Measurements from ENCODE around the gene OR6C70.
"Not testable (repeated sequence)": the region's sequence is repeated elsewhere in the genome, so short reads cannot be mapped to it uniquely, and the experiment has no call there.

The OR6C70 gene

GRCh38 chr12:55470088-55470829 lies at the start of gene OR6C70:
Gene OR6C70 (minus strand): TSS chr12:55470138. CDS start chr12:55470138, 0 bp downstream.
- peak; percentile 80 for DNase-seq

DNA sequence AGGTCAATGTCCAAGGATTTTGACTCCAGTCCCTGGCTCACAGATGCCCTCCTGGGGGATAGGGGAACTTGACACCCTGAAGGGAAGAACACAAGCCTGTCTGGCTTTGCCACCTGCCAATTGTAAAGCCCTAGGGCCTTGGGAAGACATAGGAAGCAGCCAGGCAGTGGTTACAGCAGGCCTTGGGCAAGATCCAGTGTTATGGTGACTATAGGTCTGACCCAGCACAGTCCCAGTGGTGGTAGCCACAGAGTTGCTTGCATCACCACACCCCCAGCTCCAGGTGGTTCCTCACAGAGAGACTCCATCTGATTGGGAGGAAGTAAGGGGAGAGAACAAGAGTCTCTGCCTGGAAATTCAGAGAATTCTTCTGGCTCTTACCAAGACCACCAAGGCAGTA lies 46.5 kb upstream of the OR6C70 start:
- no peak for DNase-seq

- no peak for DNase-seq
These were observed 45.8 kb upstream of the OR6C70 start for GRCh38 chr12:55515696-55516095.

GRCh38 chr12:55501601-55502000 lies 31.7 kb upstream of the OR6C70 start:
- no peak for DNase-seq

DNA sequence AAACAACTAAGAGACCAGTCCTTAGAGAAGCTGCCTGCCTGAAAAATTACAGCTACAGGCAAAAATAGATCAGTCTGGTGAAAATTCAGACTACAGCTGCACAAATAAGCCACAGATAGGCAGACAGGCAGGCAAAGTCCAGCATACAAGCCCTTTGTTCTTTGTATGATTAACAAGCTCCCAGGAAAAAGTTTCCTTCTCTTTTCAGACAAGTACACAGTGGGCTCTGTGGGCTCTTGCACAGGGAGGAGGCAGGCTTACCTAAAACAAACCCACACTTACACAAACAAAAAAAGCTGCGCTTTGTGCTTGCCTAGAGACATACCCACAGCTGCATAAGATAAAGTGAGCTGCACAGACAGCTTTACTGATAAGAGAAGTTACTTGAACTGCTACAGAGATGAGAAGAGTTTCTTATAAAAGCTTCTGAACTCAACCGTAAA lies 29.9 kb upstream of the OR6C70 start:
- no peak for DNase-seq

DNA sequence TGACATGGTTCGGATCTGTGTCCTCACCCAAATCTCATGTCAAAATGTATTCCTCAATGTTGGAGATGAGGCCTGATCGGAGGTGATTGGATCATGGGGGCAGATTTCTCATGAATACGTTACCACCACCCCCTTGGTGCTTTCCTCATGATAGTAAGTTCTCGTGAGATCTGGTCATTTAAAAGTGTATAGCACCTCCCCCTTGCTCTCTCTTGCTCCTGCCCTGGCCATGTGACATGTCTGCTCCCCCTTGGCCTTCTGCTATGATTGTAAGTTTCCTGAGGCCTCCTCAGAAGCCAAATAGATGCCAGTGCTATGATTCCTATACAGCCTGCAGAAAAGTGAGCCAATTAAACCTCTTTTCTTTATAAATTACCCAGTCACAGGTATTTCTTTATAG lies 29.3 kb upstream of the OR6C70 start:
- DNase-seq, result no peak

DNA sequence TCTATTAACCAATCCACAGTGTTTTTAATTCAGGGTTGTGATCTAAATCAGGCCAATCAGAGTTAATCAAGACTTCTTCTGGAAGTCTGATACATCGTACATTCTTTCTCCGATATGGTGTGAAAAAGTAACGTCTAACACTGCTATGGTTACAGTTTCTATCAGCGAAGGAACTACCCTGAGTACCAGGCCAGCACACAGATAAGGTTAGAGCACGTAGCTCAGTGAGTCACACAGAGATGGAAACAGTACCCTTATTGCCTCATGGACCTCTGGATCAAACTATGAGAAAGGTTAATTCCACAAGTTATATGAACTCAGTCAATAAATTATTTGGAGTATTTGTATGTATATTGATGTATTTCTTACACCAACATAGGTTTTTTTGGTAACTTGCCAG lies 25.6 kb upstream of the OR6C70 start:
- no peak for DNase-seq

DNA sequence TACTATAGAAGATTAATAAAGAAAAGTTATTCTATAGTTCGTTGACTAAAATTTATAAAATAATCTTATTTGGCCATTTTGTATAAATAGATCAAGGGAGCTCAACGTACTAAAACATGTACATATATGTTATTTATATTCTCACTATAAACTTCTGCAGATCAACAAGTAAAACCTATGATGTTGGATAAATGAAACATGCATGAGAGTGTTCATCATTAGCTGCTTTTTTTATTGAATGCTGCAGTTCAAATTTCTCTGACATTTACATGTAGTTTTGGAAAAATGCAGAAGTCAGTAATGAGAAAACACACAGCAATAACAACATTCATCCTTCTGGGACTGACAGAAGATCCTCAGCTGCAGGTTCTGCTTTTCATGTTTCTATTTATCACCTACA lies 22.1 kb upstream of the OR6C70 start, which contains the start of gene OR6C68:
OR6C68 (plus strand) TSS at position 301 of the 400 bp plus-strand sequence; CDS start at position 301, 0 bp downstream.
- no peak for DNase-seq

GRCh38 chr12:55484284-55484683 lies 14.3 kb upstream of the OR6C70 start:
- not testable (repeated sequence) for DNase-seq

DNA sequence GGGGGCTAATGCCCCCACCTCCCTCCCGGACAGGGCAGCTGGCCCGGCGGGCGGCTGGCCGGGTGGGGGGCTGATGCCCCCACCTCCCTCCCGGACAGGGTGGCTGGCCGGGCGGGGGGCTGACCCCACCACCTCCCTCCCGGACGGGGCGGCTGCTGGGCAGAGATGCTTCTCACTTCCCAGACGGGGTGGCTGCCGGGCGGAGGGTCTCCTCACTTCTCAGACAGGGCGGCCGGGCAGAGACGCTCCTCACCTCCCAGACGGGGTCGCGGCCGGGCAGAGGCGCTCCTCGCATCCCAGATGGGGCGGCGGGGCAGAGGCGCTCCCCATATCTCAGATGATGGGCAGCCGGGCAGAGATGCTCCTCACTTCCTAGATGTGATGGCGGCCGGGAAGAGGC lies 9.2 kb upstream of the OR6C70 start:
- DNase-seq, result not testable (repeated sequence)

- DNase-seq, result no peak
These were observed 2.3 kb upstream of the OR6C70 start for GRCh38 chr12:55472264-55472663.

DNA sequence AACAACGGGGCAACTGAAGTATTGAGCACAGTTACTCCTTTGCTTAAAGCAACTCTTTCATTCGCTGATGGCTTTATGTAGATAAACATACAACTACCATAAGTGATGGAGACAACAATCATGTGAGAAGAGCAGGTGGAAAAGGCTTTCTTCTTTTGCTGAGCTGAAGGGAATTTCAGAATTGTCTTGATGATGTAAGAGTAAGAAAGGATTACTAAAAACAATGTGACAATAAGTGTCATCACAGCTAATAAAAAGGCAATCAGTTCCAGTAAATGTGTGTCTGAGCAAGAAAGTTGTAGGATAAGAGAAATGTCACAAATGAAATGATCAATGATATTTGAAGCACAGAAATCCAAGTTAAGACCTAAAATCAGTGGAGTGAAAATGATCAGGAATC lies 647 bp downstream of the OR6C70 start:
- DNase-seq, result no peak

GRCh38 chr12:55467836-55468235 lies 2.1 kb downstream of the OR6C70 start:
- no peak for DNase-seq

GRCh38 chr12:55464926-55465325 lies 5.0 kb downstream of the OR6C70 start:
- DNase-seq, result not testable (repeated sequence)

- no peak for DNase-seq
These were observed 21.1 kb downstream of the OR6C70 start for GRCh38 chr12:55448825-55449224.

DNA sequence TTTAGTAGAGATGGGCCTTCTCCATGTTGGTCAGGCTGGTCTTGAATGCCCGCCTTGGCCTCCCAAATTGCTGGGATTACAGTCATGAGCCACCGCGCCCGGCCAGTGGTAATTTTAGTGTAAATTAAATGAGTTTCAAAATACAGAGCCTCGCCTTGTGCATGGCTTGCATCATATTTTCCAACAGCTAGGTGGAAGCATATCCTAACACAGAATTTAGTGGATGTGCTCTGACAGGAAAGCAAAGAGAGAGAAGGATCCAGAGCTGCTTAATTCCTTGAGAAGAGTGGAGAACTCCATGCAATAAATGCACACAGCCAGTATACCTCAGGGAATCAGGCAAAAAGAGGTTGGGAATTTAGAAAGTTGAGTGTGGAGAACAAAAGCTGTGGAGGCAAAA lies 23.6 kb downstream of the OR6C70 start:
- no peak for DNase-seq

DNA sequence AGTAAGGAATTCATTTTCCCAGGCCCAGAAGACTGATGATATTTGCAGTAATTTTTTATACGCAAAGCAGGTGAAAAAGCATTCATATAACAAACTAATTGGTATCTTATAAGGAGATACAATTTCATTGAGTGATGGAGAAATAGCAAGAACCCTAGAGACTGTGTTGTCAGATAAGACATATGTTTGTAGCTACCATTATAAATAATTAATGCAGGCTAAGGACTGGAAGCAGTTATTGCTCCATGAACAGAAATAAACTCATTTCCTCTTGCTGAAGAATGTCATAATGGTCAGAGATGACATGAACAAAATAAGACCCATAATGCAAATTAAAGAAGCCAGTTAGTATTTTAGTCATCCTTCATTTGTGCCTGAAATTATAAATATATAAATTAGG lies 24.6 kb downstream of the OR6C70 start:
- no peak for DNase-seq

GRCh38 chr12:55443776-55444175 lies 26.2 kb downstream of the OR6C70 start, which contains the start of gene OR6C2:
Gene OR6C2 (plus strand): TSS chr12:55444076. CDS start chr12:55452214, 8,138 bp downstream.
- no peak for DNase-seq

GRCh38 chr12:55441233-55441632 lies 28.7 kb downstream of the OR6C70 start:
- not testable (repeated sequence) for DNase-seq

- no peak for DNase-seq
These were observed 41.4 kb downstream of the OR6C70 start for GRCh38 chr12:55428331-55429243.

DNA sequence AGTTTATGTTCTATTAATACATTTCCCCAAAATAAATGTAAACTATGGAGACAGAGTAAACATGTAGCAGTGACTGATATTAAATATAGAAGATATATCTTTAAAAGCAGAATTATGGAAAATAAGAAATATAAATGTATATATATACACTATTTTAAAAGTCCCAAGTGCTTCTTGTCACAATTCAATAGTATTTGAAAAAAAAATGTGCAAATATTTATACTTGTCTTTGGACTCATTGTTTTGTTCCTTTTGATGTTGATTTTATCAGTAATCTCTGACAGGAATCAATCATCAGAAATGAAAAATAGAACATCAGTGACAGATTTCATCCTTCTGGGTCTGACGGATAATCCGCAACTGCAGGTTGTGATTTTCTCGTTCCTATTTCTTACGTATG lies 44.0 kb downstream of the OR6C70 start, which contains the start of gene OR6C76:
OR6C76 (plus strand) TSS at position 301 of the 400 bp plus-strand sequence; CDS start at position 301, 0 bp downstream.
- no peak for DNase-seq

DNA sequence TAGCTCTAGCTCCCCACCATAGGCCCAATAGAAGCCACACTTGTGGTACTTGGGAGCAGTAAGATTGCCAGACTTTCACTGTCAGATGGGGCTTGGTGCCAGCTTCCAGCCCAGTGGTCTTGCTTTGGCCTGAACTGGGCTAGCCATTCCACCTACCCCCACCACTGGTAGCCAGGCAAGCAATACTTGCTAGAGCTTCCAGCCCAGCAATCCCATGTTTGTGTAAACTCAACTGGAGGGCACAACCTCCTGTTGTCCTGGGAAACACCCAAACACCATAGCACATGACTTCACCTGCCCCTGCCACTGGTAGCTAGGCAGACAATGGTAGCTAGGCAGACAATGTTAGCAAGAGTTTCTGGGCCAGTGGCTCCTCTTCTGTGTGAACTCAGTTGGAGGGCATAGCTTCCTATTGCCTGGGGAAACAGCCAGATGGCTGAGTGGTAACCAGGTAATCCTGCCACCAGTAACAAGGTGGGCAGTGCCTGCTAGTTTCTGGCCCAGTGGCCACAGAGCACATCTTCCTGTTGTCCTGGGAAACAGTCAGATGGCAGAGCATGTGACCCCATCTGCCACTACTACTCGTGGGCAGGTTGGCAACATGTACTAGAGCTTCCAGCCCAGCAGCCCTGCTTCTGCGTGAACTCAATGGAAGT lies 49.5 kb downstream of the OR6C70 start:
- DNase-seq, result no peak

Measured in islet precursor cell (in vitro differentiated cells).